Keratinocyte (primary cell): Measurements from ENCODE around the gene TANGO2. TPM values are rescaled to one million over a fixed set of nuclear protein-coding genes. Genes with fewer than 3 reads are reported as not detected.

Source experiments
- DNase-seq: peaks from one replicate; pipeline ENCODE4 v3.0.0-alpha.2; 2011; ENCODE audit warnings: low read depth, missing footprints, low spot score
- FAIRE-seq: peaks from 2 replicates; lab custom pipeline; 2011; peaks lifted over from hg19 to GRCh38; lab: Jason Lieb, UNC
- H2AFZ ChIP-seq: 2 replicates; pipeline ENCODE4 v1.6.0; 2012; ENCODE audit warnings: low read length, control low read depth, inconsistent platforms; ENCODE audit not compliant: control insufficient read depth
- H3K27ac ChIP-seq: 2 replicates; pipeline ENCODE4 v1.5.1; 2011; ENCODE audit warnings: low read length; ENCODE audit not compliant: control insufficient read depth, insufficient read depth
- H3K27me3 ChIP-seq: 3 replicates; pipeline ENCODE4 v1.6.0; 2011; ENCODE audit warnings: low read length; ENCODE audit not compliant: control insufficient read depth, insufficient read depth; ENCODE audit errors: extremely low read depth
- H3K36me3 ChIP-seq, 2 experiments: 2 replicates in 1 of 2; 3 replicates in 1 of 2; pipeline ENCODE4 v1.5.1; 2011; ENCODE audit warnings: low read length in 2 of 2, mild to moderate bottlenecking in 1 of 2; ENCODE audit not compliant: control insufficient read depth in 2 of 2, insufficient read depth in 2 of 2; ENCODE audit errors: extremely low read depth in 1 of 2
- H3K4me1 ChIP-seq: 3 replicates; pipeline ENCODE4 v1.5.1; 2011; ENCODE audit warnings: low read length; ENCODE audit not compliant: control insufficient read depth, insufficient read depth; ENCODE audit errors: extremely low read depth
- H3K4me2 ChIP-seq: 3 replicates; pipeline ENCODE4 v1.6.0; 2011; ENCODE audit warnings: low read depth, low read length; ENCODE audit not compliant: control insufficient read depth, insufficient read depth; ENCODE audit errors: extremely low read depth
- H3K4me3 ChIP-seq, 3 experiments: fragments of 200-600 bp in 1 of 3; sonication (generic) in 1 of 3; 2 replicates in 2 of 3; 3 replicates in 1 of 3; pipeline ENCODE4 v1.5.1; 2011 to 2016; ENCODE audit warnings: low read length in 3 of 3, mild to moderate bottlenecking in 3 of 3, control low read depth in 2 of 3, inconsistent platforms in 1 of 3, low read depth in 1 of 3, mixed read lengths in 1 of 3, mixed run types in 1 of 3, moderate library complexity in 1 of 3; ENCODE audit not compliant: control insufficient read depth in 2 of 3, insufficient read depth in 2 of 3; ENCODE audit errors: extremely low read depth in 1 of 3
- H3K79me2 ChIP-seq: 2 replicates; pipeline ENCODE4 v1.6.0; 2012; ENCODE audit warnings: low read length; ENCODE audit not compliant: control insufficient read depth, insufficient read depth
- H3K9ac ChIP-seq: 3 replicates; pipeline ENCODE4 v1.6.0; 2011; ENCODE audit warnings: low read length; ENCODE audit not compliant: control insufficient read depth, insufficient read depth; ENCODE audit errors: extremely low read depth
- H3K9me1 ChIP-seq: 3 replicates; pipeline ENCODE4 v1.6.0; 2011; ENCODE audit warnings: low read length; ENCODE audit not compliant: control insufficient read depth, insufficient read depth; ENCODE audit errors: extremely low read depth
- H3K9me3 ChIP-seq: 2 replicates; pipeline ENCODE4 v1.5.1; 2012; ENCODE audit warnings: low read depth, low read length; ENCODE audit not compliant: control insufficient read depth
- H4K20me1 ChIP-seq: 3 replicates; pipeline ENCODE4 v1.6.0; 2011; ENCODE audit warnings: low read length; ENCODE audit not compliant: control insufficient read depth, insufficient read depth; ENCODE audit errors: extremely low read depth
- EZH2 ChIP-seq: IDR thresholded peaks from one replicate; pipeline ENCODE4 v1.6.1; 2012; ENCODE audit warnings: inconsistent platforms, mild to moderate bottlenecking, low read length, moderate library complexity
- dilution Hi-C: fragments of 300-500 bp; cut with MboI; formaldehyde crosslinking; loops from one replicate; pipeline ENCODE4 v1.7.0; 2020; ENCODE audit warnings: low sequenced_read_pairs; ENCODE audit not compliant: extremely low pct_ligation_motif_present
- polyA plus RNA-seq, 5 experiments: library from polyadenylated mRNA; depleted of rRNA in 3 of 5; stranded (reverse) in 3 of 5; stranded (forward) in 1 of 5; unstranded in 1 of 5; fragments of >200 nt; gene quantifications; 1 replicate in 1 of 5; 2 replicates in 3 of 5; 3 replicates in 1 of 5; pipeline versions ENCODE4 v1.2.1 to v1.2.3, GENCODE V29; 2011 to 2012; ENCODE audit warnings: missing spikeins in 2 of 5, low read depth in 1 of 5, low replicate concordance in 1 of 5
- TF ChIP-seq, protein P1 (sequence below), 3 experiments: IDR thresholded peaks in 1 of 3; conservative IDR thresholded peaks in 1 of 3; optimal IDR thresholded peaks in 1 of 3; 2 replicates in 2 of 3; 3 replicates in 1 of 3; pipeline versions ENCODE3 to v1.5.1; 2011; ENCODE audit warnings: low read length in 3 of 3, mild to moderate bottlenecking in 3 of 3, moderate library complexity in 2 of 3, control low read depth in 1 of 3, inconsistent platforms in 1 of 3; ENCODE audit not compliant: insufficient read depth in 2 of 3; ENCODE audit errors: extremely low read depth in 1 of 3

Gene TANGO2
- polyA plus RNA-seq, 1 donor (not counting 4 experiments of a cell fraction or from before 2014, with no cell fraction given): 20.1 TPM

DNA sequence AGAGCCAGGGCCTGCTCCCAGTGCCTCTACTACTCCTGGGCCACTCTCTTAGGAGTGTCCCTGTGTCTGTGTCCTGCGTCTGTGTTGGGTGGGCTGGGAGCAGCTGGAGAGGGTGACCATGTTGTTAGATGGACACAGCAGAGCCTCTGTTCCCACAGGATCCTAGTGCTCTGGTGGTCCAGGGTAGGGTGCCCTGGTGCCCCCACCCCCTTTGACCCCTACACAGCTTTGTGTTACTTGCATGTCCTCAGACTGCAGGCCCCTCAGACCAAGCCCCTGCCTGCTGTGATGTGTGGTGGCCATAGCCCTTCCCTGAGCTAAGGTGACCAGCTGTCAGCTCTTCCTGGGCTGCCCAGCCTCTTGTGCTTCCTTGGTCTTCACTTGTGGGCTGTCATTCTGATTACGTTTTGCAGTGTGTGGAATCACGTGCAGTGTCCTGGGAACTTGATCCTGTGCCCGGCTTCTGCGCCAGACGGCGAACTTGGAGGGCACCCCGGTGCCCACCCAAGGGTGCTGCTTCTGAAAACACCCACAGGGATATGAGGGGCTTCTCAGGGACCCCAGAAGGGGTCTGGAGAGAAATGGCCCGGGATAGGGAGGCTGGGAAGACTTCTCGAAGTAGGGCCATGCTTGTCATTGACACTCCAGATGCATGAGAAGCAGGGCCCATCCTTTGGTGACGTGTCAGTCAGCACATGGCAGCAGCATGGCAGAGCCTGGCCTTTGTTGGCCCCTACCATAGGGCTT, 1.5 kb downstream of the TANGO2 start:
- H3K27ac ChIP-seq: peak overlapping the region; percentile 8
- dilution Hi-C loops: no loop called here
- H3K79me2 ChIP-seq: peaks cover 29% of the 10 kb centered on the region
- TF ChIP-seq, protein P1, sequence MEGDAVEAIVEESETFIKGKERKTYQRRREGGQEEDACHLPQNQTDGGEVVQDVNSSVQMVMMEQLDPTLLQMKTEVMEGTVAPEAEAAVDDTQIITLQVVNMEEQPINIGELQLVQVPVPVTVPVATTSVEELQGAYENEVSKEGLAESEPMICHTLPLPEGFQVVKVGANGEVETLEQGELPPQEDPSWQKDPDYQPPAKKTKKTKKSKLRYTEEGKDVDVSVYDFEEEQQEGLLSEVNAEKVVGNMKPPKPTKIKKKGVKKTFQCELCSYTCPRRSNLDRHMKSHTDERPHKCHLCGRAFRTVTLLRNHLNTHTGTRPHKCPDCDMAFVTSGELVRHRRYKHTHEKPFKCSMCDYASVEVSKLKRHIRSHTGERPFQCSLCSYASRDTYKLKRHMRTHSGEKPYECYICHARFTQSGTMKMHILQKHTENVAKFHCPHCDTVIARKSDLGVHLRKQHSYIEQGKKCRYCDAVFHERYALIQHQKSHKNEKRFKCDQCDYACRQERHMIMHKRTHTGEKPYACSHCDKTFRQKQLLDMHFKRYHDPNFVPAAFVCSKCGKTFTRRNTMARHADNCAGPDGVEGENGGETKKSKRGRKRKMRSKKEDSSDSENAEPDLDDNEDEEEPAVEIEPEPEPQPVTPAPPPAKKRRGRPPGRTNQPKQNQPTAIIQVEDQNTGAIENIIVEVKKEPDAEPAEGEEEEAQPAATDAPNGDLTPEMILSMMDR (optimal IDR thresholded peaks at IDR 0.05 in 1 of 3, IDR thresholded peaks at IDR 0.05 in 1 of 3, conservative IDR thresholded peaks at IDR 0.05 in 1 of 3; ENCODE audit: extremely low read depth in 1 of 3, insufficient read depth in 2 of 3, low read length in 3 of 3): no peak
- no peak for TF ChIP-seq EZH2
- peaks cover 2% of the 10 kb centered on the region for H3K9me1 ChIP-seq
- peak overlapping the region; percentile 99 for H3K4me2 ChIP-seq
- H3K27me3 ChIP-seq: peaks cover 5% of the 10 kb centered on the region
- peak overlapping the region; percentile 92 for H3K9ac ChIP-seq
- peaks cover 8 to 9% of the 10 kb centered on the region in 2 experiments for H3K36me3 ChIP-seq
- H3K9me3 ChIP-seq: no peaks in the 10 kb centered on the region
- FAIRE-seq (no peak), DNase-seq (no peak)
- no peak overlapping the region for H2AFZ ChIP-seq
- H3K4me1 ChIP-seq: peaks cover 14% of the 10 kb centered on the region
- no peaks in the 10 kb centered on the region for H4K20me1 ChIP-seq
- H3K4me3 ChIP-seq: peak overlapping the region; percentile 82 to 92 (median 86)

DNA sequence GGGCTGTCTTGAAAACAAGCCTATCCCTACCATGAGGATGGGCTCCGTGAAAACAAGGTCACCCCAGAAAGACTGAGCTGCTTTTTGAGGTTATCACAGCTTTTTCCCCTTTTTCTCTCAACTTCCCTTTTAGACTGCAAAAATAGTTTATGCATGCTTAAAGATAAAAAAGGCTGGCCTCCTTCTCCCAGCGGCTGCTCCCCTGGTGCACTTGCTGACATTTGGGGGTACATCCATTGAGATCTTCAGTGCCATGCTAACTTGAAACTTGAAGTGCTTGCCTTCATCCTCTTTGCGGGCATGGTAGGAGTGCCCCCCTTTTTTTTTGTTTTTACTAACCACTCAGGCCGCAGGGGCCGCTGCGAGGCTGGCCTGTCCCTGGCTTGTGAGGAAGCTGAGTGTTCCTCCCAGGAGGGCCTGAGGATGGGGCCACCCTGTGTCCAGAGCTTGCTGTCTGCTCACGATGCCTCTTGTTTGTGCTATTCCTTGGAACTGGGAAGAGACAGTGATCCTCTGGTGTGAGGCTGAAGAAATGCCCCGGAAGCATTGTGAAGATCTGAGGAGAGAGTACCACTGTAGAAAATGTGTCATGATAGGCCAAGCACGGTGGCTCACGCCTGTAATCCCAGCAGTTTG, 2.2 kb downstream of the TANGO2 start:
- H3K4me3 ChIP-seq: no peak overlapping the region
- no peak overlapping the region for H2AFZ ChIP-seq
- DNase-seq: no peak
- peaks cover 29% of the 10 kb centered on the region for H3K79me2 ChIP-seq
- no peak overlapping the region for H3K4me2 ChIP-seq
- H4K20me1 ChIP-seq: no peaks in the 10 kb centered on the region
- no peaks in the 10 kb centered on the region for H3K27me3 ChIP-seq
- no peak overlapping the region for H3K27ac ChIP-seq
- no peak for TF ChIP-seq EZH2
- TF ChIP-seq, protein P1 (optimal IDR thresholded peaks at IDR 0.05 in 1 of 3, IDR thresholded peaks at IDR 0.05 in 1 of 3, conservative IDR thresholded peaks at IDR 0.05 in 1 of 3; ENCODE audit: extremely low read depth in 1 of 3, insufficient read depth in 2 of 3, low read length in 3 of 3): no peak
- H3K9me3 ChIP-seq: no peaks in the 10 kb centered on the region
- no peak overlapping the region for H3K9ac ChIP-seq
- peaks cover 13% of the 10 kb centered on the region for H3K4me1 ChIP-seq
- peaks cover 8 to 9% of the 10 kb centered on the region in 2 experiments for H3K36me3 ChIP-seq
- H3K9me1 ChIP-seq: peaks cover 2% of the 10 kb centered on the region
- dilution Hi-C loops: no loop called here
- no peak for FAIRE-seq
